Activated CD8-positive, alpha-beta T cell treated with anti-CD3 and anti-CD28 coated beads for 36 hours (primary cell): ENCODE results near the gene NF1. TPM values are rescaled to one million over a fixed set of nuclear protein-coding genes. Genes with fewer than 3 reads are reported as not detected.
"Not testable (repeated sequence)": the region's sequence is repeated elsewhere in the genome, so short reads cannot be mapped to it uniquely, and the experiment has no call there.

Experiments used
- ATAC-seq: fragments of 200-7000 bp; cut with Tn5 transposase; one replicate; pipeline ENCODE4 v1.10.0; 2021; ENCODE audit warnings: mild to moderate bottlenecking, moderate library complexity
- CTCF ChIA-PET: fragments of 350-600 bp; sonication (Branson Sonifier 250); formaldehyde crosslinking; loops from one replicate; lab custom pipeline; 2021; ENCODE audit warnings: antibody characterized with exemption; lab: Charles Lee
- POLR2A ChIA-PET: fragments of 350-600 bp; sonication (Branson Sonifier 250); formaldehyde crosslinking; loops from one replicate; lab custom pipeline; 2021; ENCODE audit warnings: antibody characterized with exemption; lab: Charles Lee
- DNase-seq: peaks from one replicate; pipeline ENCODE4 v3.0.0-alpha.2; 2020
- H3K27ac Mint-ChIP-seq: one replicate; pipeline ENCODE4 v1.8.0; 2021; ENCODE audit warnings: mild to moderate bottlenecking, mixed read lengths
- H3K27me3 Mint-ChIP-seq: one replicate; pipeline ENCODE4 v1.8.0; 2021; ENCODE audit warnings: mixed read lengths
- H3K36me3 Mint-ChIP-seq: one replicate; pipeline ENCODE4 v1.8.0; 2021; ENCODE audit warnings: low read depth, mixed read lengths
- H3K4me1 Mint-ChIP-seq: one replicate; pipeline ENCODE4 v1.8.0; 2021; ENCODE audit warnings: low read depth, mixed read lengths
- H3K4me3 Mint-ChIP-seq: one replicate; pipeline ENCODE4 v1.8.0; 2021; ENCODE audit warnings: mild to moderate bottlenecking, moderate library complexity, mixed read lengths
- H3K9me3 Mint-ChIP-seq: one replicate; pipeline ENCODE4 v1.8.0; 2021; ENCODE audit warnings: mixed read lengths
- CTCF ChIP-seq: fragments of 200-600 bp; IDR thresholded peaks from one replicate; pipeline ENCODE4 v1.8.0; 2022; ENCODE audit warnings: antibody characterized with exemption, mild to moderate bottlenecking
- intact Hi-C: fragments of 100-400 bp; cut with micrococcal nuclease; formaldehyde crosslinking; loops from one replicate; pipeline ENCODE4 v1.10.0; 2022
- total RNA-seq, 2 experiments: library from RNA; stranded (reverse); gene quantifications; one replicate each; pipeline ENCODE4 v1.2.3, GENCODE V29; 2021

NF1 gene
- total RNA-seq, 2 experiments from 2014 or later, result 19.4 to 20.1 TPM

GRCh38 chr17:31171701-31172100 lies 76.9 kb downstream of the NF1 start:
- Mint-ChIP-seq H3K27me3 (no peaks in the 10 kb centered on the region), H3K36me3 (no peaks in the 10 kb centered on the region), H3K4me1 (no peaks in the 10 kb centered on the region), H3K4me3 (no peak overlapping the region), H3K27ac (no peak overlapping the region), H3K9me3 (no peaks in the 10 kb centered on the region)
- TF ChIP-seq CTCF, result no peak
- CTCF ChIA-PET, result no interaction called here
- intact Hi-C loops, result no loop called here
- POLR2A ChIA-PET, result no interaction called here
- ATAC-seq (no peak), DNase-seq (no peak)

GRCh38 chr17:31172388-31172787 lies 77.6 kb downstream of the NF1 start:
- ChIA-PET POLR2A (no interaction called here), CTCF (no interaction called here)
- Mint-ChIP-seq H3K27me3 (no peaks in the 10 kb centered on the region), H3K36me3 (no peaks in the 10 kb centered on the region), H3K4me1 (no peaks in the 10 kb centered on the region), H3K4me3 (no peak overlapping the region), H3K9me3 (no peaks in the 10 kb centered on the region), H3K27ac (no peak overlapping the region)
- ATAC-seq (no peak), DNase-seq (no peak)
- intact Hi-C loops, result no loop called here
- no peak for TF ChIP-seq CTCF

- Mint-ChIP-seq H3K9me3 (no peaks in the 10 kb centered on the region), H3K36me3 (no peaks in the 10 kb centered on the region), H3K27me3 (no peaks in the 10 kb centered on the region), H3K4me1 (no peaks in the 10 kb centered on the region), H3K27ac (no peak overlapping the region), H3K4me3 (no peak overlapping the region)
- intact Hi-C loops, result no loop called here
- ChIA-PET CTCF (no interaction called here), POLR2A (no interaction called here)
- DNase-seq (no peak), ATAC-seq (no peak)
- no peak for TF ChIP-seq CTCF
These were observed 79.4 kb downstream of the NF1 start for GRCh38 chr17:31174215-31174614.

GRCh38 chr17:31175237-31175636 lies 80.5 kb downstream of the NF1 start:
- ATAC-seq (no peak), DNase-seq (no peak)
- no peaks in the 10 kb centered on the region for H3K4me1 Mint-ChIP-seq
- H3K4me3 Mint-ChIP-seq, result no peak overlapping the region
- no peaks in the 10 kb centered on the region for H3K27me3 Mint-ChIP-seq
- ChIA-PET POLR2A (no interaction called here), CTCF (no interaction called here)
- intact Hi-C loops, result no loop called here
- no peaks in the 10 kb centered on the region for H3K9me3 Mint-ChIP-seq
- H3K36me3 Mint-ChIP-seq, result no peaks in the 10 kb centered on the region
- no peak overlapping the region for H3K27ac Mint-ChIP-seq
- TF ChIP-seq CTCF, result no peak

GRCh38 chr17:31176143-31176542 lies 81.4 kb downstream of the NF1 start:
- H3K4me3 Mint-ChIP-seq, intact Hi-C loops, DNase-seq, H3K36me3 Mint-ChIP-seq, H3K27ac Mint-ChIP-seq, H3K4me1 Mint-ChIP-seq, ATAC-seq, CTCF ChIA-PET, POLR2A ChIA-PET, H3K9me3 Mint-ChIP-seq, H3K27me3 Mint-ChIP-seq: not testable (repeated sequence)

- H3K27ac Mint-ChIP-seq, DNase-seq, POLR2A ChIA-PET, H3K27me3 Mint-ChIP-seq, H3K36me3 Mint-ChIP-seq, H3K4me3 Mint-ChIP-seq, H3K9me3 Mint-ChIP-seq, H3K4me1 Mint-ChIP-seq, ATAC-seq, intact Hi-C loops, CTCF ChIA-PET: not testable (repeated sequence)
These were observed 84.2 kb downstream of the NF1 start for GRCh38 chr17:31178951-31179350.
